HG02884 (cell line): Measurements from ENCODE around the gene LMBR1.
A peak's percentile ranks its signal among the peaks of the same experiment; 100 is the strongest.

Experiments
- ATAC-seq: cut with Tn5 transposase; IDR thresholded peaks from one replicate; pipeline ENCODE4 v1.9.1; 2021; ENCODE audit warnings: mild to moderate bottlenecking, moderate library complexity; ENCODE audit not compliant: unreplicated experiment

The LMBR1 gene

DNA sequence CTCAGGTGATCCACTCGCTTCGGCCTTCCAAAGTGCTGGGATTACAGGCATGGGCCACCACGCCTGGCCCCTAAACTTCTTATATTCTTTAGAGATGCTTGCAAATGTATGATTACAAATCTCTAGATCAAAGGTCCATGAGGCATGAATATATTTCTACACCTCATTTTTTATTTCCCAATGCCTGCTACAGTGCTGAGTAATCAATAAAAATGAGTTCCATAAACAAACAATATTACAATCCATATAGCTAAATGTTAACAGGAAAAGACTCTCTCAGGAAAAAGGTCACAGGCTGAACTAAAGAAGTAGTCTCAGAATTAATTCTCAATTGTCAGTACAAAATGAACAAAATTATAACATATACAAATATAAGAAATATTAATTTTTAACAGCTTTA, 90.8 kb downstream of the LMBR1 start:
- ATAC-seq: no peak

DNA sequence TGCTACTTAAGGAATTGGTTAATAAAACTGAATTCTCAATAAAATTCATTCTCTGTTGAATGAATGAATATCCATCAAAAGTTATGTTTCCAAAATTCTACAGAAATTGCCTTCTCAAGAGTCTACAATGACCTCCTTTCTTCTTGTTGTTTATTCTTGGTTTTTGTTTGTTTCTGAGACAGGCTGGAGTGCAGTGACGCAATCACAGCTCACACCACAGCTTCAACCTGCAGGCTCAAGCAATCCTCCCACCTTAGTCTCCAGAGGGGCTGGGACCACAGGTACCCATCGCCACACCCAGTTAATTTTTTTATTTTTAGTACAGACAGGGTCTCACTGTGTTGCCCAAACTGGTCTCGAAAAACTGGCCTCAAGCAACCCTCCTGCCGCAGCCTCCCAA, 97.6 kb downstream of the LMBR1 start:
- no peak for ATAC-seq

DNA sequence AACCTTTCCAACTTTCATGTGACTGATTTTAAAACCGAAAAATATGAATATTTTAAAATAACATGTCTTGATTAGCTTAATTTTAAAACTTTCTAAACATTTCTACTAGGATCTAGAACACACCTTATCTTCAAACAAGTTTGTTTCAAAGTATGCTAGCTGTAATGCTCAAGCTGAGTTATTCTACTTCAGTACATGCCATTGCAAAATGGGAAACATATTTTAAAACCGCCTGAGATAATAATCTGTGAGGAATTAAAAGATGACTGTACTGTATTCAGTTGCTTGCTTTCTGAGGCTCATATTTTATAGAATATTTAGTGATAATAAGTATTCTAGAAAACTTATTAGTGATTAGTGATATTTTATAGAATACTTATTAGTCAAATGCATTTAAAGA, 99.6 kb downstream of the LMBR1 start:
- no peak for ATAC-seq

DNA sequence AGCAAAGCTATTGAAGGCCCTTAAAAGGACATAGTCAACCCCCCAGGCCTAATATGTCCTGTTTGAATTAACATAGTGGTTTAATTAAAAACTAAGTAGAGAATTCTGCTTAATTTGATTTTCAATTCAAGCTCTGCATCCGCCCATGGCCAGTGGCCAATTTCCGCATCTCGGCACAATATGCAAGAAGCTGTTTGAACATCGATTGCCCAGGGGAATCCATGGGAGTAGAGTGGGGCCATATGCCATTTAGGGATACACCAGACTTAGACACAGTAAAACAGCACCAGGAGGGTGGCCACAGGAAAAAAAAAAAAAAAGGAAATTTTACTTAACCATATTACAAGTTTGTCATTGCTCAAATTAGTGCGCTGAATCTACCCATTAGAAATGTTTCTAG, 100.4 kb downstream of the LMBR1 start:
- ATAC-seq: no peak

DNA sequence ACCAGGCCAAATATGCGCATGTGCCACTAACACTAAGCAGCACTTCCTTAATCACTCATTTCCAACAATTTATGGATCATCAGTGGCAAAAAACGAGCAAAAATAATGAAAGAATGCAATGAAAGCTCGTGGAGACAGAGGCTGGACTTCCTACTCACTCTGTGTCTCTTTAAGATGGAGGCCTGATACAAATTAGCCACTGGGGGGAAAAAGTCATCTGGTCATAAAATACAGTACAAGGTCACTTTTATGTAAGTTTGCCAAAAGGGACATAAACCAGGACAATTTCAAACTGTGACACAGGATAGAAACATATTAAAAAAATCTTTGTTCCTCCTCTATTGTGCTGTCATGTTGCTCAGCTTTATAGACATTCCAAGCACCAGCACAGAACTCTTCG, 101.7 kb downstream of the LMBR1 start:
- no peak for ATAC-seq

DNA sequence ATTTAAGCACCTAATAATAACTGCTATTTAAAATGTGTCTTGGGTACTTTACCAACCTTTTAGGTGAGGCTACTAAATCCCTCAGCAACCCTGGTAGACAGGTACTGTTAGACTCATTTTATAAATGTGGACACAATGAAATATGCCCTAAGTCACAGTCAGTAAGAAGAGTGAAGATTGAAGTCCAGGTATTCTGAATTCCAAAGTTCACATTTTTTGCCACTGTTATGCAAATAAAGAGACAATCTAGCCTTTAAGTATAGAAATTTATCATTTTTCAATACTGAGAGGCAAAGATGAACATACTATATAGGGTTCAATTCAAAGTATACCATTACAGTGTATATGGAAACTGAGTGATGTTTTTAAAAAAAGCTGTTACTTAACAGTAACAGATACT, 102.7 kb downstream of the LMBR1 start:
- no peak for ATAC-seq

DNA sequence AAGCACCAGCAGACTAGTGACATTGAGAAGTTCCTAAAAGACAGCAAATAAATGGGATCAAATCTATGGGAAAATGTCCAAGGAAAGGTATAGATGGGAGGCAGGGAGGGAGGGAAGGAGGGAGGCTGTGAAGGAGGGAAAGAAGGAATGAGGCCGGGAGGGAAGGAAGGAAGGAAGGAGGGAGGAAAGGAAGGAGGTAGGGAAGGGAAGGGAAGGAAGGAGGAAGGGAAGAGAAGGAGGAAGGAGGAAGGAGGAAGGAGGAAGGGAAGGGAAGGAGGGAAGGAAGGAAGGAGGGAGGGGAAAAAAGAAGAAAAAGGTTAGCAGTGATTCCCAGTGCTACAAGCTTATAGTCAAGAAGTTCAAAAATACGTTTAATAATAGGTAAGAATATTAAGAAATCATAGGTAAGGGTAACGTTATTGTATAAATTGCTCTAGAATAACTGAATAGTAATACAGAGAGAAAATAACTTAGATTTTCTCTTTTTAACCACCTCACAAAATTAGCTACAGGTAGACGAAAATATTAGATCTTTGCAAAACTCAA, 106.9 kb downstream of the LMBR1 start:
- no peak for ATAC-seq

DNA sequence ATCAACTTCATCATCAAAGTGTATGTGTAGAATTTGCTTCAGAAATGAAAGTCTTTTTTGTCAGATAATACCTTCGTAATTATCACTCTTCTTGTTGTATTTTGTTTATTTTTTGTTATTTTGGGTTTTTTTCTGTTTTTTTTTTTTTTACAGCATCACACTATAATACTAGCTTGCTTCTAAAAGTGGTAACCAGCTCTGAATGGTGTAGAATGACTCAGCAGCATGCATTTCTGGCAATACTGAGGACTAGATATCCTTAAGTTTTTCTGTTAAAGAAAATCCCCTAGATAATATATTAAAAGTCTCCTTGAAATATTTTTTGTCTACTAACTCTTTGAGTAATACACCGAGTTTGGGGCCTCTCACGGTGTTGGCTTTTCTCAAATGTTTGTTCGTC, 109.1 kb downstream of the LMBR1 start:
- ATAC-seq: no peak

DNA sequence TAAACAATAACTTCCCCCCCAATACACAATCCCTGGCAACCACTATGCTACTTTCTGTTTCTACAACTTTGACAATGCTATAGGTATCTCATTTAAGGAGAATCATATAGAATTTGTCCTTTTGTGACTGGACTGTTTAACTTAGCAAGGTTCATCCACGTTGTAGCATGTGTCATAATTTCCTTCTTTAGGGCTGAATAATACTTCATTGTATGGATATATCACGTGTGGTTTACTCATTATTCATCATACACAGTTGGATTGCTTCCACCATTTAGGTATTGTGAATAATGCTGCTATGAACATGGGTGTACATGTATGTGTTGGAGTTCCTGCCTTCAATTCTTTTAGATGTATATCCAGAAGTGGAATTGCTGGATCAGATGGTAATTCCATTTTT, 111.0 kb downstream of the LMBR1 start:
- ATAC-seq: no peak

DNA sequence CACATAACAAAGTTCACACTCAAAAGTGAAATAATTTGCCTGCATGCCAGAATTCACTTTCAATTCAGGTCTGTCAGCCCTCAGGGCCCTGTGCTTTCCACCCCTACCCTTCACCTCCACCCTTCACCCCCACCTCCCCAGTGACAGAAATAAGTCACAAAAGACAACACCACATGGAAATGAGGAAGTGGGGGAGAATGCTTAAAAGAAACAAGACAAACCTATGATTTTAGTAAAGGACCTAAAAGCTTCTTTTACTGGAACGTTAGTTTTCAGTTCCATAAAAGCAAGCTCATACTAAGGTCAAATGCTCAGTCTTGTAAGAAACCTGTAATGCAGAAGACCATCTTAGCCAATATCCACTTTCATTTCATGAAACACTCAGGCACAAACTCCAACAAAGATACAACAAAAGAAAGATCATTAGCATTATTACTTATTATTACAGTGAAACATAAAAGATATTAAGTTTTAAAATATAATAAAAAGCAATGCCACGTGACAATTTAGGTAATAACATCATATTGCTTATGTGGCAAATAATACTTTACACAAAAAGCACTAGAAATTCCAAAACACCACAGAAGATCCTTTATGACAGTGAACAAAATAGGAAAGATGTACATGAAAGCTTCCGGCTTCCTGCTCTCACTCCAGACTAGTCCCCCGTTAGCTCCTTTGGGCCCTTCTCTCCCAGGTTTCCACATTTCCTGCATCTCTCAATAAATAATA, 112.1 kb downstream of the LMBR1 start:
- ATAC-seq: peak; percentile 94

DNA sequence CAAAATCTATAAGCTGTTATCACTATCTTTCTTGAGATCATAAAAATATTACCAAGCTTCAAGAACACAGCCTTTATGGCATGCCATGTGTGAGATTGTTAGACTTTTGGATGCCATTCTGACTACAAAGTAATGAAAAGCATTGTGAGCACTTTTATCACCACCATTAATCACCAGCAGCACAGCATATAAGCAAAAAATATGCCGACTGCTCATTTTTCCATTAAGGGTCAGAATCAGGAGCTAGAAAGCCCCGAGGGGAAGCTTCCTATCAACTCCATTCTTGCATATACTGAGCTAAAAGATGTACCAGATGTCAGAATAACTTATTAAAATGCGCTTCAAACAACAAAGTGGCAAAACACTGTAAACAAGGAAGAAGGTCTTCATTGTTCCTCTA, 114.3 kb downstream of the LMBR1 start:
- ATAC-seq: no peak

DNA sequence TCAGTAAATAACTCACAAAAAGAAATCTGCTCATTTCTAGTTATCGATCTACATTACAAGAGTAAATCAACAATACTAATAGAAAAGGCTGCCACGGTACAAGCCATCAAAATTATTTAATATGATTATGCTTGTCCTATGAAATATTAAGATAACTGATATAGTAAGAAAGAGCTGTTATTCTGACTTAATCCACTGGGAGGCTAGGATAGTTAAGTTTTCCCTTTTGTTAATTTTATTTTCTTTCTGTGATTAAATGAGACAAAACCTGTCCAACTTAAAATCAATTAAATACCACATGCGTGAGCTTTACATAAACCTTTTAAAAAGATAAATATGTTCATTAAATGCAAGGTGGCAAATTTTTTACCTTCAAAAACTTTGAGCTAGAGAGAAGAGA, 114.8 kb downstream of the LMBR1 start:
- no peak for ATAC-seq

DNA sequence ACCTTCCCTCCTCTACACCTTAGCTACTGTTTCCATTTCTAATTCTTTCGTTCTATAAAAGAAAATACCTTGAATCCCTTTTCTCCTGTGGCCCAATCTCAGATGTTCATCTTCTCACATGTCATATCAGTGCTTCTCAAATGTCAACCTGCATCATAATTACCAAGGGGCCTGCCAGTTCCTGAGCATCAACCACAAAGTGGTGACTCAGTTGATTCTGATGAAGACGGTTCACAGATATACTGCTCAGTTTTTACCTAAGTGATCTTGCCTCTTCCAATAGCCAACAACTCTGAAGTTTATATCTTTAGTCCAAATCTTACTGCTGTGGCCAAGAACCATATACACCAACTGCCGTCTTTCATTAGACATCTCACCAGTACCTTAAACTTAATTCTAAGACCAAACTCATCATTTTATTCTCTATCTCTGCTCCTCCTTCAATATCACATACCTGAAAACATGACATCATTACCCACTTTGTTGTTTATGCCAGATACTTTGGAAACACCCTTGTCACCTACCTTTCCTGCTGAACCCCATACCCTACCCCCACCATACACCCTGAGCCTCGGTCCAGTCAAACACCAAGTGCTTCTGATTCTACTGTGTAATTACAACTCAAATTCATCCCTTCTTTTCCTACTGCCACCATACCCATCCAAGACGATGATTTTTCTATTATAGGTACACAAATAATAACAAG, 115.5 kb downstream of the LMBR1 start:
- no peak for ATAC-seq

DNA sequence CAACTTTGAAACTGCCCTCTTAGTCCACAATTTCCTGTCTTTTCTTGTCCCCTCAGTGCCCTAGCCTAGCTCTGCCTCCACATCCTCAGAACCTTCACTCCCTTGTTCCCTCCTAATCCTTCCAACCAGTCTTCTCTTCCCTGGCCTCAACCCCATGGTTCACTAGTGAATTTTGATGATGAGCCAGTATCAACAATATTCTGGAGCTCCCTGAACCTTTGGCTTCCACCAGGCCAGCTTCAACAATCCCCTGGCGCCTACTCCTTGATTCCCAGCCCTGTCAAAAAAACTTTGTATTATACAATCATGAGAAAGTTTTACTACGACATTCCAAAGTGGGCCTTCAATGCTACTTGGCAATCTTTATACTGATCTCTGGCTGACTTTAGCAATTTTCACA, 116.5 kb downstream of the LMBR1 start:
- no peak for ATAC-seq

DNA sequence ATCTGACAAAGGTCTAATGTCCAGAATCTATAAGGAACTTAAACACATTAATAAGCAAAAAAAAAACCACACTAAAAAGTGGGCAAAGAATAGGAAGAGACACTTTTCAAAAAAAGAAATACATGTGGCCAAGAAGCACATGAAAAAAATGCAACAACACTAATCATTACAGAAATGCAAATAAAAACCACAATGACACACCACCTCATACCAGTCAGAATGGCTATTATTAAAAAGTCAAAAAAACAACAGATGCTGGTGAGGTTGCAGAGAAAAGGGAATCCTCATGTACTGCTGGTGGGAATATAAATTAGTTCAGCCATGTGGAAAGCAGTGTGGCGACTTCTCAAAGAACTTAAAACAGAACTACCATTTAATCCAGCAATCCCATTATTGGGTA, 119.0 kb downstream of the LMBR1 start:
- ATAC-seq: no peak

DNA sequence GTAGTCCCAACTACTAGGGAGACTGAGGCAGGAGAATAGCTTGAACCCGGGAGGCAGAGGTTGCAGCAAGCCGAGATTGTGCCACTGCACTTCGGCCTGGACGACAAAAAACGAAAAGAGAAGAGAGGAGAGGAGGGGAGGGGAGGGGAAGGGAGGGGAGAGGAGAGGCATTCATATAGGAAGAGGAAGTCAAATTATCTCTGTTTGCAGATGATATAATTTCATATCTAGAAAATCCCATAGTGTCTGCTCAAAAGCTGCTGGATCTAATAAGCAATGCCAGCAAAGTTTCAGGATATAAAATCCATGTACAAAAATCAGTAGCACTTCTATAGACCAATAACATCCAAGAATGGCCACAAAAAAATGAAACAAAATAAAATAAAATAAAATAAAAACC, 120.3 kb downstream of the LMBR1 start:
- no peak for ATAC-seq

DNA sequence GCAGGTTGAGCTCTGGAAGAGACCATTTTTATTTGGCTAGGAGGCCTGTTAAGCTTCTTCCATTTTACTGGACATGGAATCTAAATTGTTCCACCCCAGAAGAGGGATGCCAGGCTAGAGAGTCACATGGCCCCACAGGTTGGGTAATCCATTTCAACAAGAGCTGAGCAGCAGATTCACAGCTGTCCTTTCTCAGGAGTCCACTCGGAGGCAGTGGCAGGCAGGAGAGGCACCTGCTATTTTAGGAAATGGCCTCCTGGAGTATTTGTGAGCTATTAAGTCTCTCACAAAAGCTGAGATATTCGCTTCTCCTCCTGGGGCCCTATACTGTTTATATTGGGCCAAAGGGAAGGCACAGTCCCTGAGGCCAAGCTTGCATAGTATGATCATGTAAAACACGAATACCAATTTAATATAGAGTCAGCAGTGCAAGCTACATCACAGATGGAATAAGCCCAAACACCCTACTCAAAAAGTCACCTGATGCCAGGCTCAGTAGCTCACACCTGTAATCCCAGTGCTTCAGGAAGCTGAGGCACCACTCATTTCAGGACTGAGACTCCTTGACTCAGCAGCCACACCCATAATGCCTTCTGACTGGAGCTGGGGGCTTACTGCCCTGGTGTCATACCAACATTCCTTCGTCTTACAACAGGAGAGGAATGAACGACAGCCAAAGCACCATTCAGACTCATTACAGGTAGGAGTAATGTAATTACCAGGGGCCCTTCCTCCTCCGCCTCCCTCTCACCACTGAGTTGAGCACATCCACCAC, 124.1 kb downstream of the LMBR1 start:
- no peak for ATAC-seq

DNA sequence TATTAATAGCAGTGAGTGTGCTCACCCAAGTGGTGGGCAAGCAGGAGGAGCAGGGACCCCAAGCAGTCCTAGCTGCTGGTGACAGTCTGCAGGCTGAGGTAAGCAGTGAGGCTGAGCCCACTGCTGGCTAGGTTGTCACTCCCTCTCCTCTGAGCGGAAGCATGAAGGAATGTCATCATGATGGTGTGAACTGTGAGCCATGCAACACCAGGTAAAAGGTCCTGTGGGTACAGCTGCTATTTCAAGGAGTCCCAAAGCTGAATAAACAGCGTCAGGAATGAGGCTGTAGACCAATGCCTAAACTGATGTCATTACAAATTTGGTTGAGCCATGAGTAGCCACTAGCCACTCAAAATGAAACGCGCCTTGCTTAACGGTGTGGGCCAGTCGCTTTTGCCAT, 126.3 kb downstream of the LMBR1 start:
- ATAC-seq: no peak

DNA sequence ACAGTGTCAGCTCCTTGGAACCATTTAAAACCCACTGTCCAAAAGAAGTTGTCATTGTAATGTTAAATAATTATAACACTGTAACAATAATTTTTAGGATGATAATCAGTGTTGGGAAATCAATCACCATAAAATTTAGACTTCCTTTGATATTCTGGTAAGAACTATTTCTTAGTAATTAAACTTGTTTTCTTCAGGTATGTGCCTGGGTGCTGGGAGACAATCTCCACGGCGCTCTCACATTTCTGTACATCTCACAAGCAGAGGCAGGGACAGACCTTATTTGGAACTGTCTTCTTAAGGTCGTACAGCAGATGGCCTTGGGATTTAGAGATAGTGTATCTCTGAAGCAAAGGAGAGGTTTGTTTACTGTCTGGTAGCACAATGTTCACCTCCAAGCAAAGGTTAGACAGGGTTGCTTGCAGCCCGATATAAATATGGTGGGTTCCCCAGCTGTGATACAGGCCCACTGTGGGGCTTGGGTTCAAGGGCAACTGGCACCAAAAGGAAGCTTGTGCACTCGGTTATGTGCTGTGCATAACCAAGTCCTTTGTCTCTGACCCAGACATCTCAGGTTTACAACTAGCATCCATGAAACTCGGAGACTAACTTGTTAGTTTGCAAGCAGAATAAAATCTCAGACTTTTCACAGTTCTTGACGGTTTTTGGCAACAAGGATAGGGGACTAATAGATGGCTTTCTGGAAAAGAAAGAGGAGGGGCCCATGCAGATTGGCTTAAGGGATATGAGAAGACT, 126.9 kb downstream of the LMBR1 start:
- ATAC-seq: no peak

DNA sequence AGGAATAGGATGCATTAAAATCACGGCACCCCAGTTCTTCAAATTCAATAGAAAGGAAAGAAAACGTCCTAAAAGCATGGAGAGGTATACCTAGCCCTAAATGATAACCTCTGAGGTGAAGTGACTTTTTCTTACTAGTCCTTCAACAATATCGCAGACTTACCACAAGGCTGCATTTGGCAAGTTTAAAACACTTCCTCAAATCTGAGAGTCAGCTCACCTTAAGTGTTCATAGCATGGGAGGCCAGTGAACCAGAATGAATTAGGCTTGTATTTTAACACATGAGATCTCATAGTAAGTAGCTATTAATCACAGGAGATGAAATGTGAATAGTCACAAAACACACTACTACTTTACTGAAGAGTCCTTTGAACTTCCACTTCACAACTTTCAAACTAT, 128.2 kb downstream of the LMBR1 start:
- no peak for ATAC-seq
